Calu3 (cell line): ENCODE results near the gene FAM13A. TPM values are rescaled to one million over a fixed set of nuclear protein-coding genes. Genes with fewer than 3 reads are reported as not detected.

Source experiments
- BruUV-seq: library from RNA; stranded (reverse); fragments of 400-500 nt; replicated peaks from 2 replicates; lab custom pipeline; 2021; lab: Mats Ljungman, UMichigan
- CTCF ChIA-PET: fragments of 300-600 bp; sonication (Branson Sonifier 250); formaldehyde crosslinking; loops from one replicate; lab custom pipeline; 2022; ENCODE audit warnings: antibody characterized with exemption; lab: Charles Lee
- DNase-seq: peaks from one replicate; pipeline ENCODE4 v3.0.0; 2022
- H3K27ac Mint-ChIP-seq: one replicate; pipeline ENCODE4 v1.8.0; 2022; ENCODE audit warnings: mixed read lengths; ENCODE audit not compliant: unreplicated experiment
- H3K27me3 Mint-ChIP-seq: one replicate; pipeline ENCODE4 v1.8.0; 2022; ENCODE audit warnings: mixed read lengths; ENCODE audit not compliant: unreplicated experiment
- H3K36me3 Mint-ChIP-seq: one replicate; pipeline ENCODE4 v1.8.0; 2022; ENCODE audit warnings: mild to moderate bottlenecking, moderate library complexity, mixed read lengths; ENCODE audit not compliant: insufficient read depth, unreplicated experiment
- H3K4me1 Mint-ChIP-seq: one replicate; pipeline ENCODE4 v1.8.0; 2022; ENCODE audit warnings: mild to moderate bottlenecking, low read depth, mixed read lengths; ENCODE audit not compliant: unreplicated experiment
- H3K4me3 Mint-ChIP-seq: one replicate; pipeline ENCODE4 v1.8.0; 2022; ENCODE audit warnings: mild to moderate bottlenecking, low read depth, moderate library complexity, mixed read lengths; ENCODE audit not compliant: unreplicated experiment
- H3K9me3 Mint-ChIP-seq: one replicate; pipeline ENCODE4 v1.8.0; 2022; ENCODE audit warnings: low read depth, mixed read lengths; ENCODE audit not compliant: unreplicated experiment
- intact Hi-C: fragments of 100-400 bp; cut with micrococcal nuclease; formaldehyde crosslinking; loops from one replicate; pipeline ENCODE4 v1.10.0; 2022; ENCODE audit not compliant: unreplicated experiment
- total RNA-seq: library from RNA; stranded (reverse); gene quantifications from 2 replicates; pipeline ENCODE4 v1.2.3, GENCODE V29; 2022
- TF ChIP-seq, protein P1 (sequence below): fragments of 200-600 bp; IDR thresholded peaks from one replicate; pipeline ENCODE4 v1.8.0; 2022; ENCODE audit warnings: antibody characterized with exemption; ENCODE audit not compliant: unreplicated experiment

The FAM13A gene
- total RNA-seq, 1 experiment from 2014 or later: 13.5 TPM

DNA sequence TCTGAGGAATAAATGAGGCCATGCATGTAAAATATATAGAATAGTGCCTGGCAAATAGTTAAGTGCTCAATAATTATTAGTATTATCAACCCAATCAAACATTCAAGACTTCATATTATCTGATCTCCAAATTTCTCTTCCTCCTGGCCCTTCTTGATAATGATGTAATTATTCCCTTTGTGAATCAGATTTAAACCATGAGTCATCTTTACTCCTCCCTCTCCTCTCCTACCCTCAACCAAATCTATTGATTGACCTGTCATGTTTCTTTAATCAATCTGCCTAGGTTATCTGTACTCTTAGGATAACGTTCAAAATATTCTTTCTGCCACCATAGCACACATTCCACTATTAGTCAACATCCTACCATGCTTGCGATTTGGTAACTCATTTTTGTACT, 229.5 kb downstream of the FAM13A start:
- Mint-ChIP-seq H3K27me3 (no peaks in the 10 kb centered on the region), H3K4me3 (no peak overlapping the region)
- CTCF ChIA-PET: no interaction called here

GRCh38 chr4:88826771-88827170, 230.2 kb downstream of the FAM13A start:
- Mint-ChIP-seq H3K36me3 (peaks cover 15% of the 10 kb centered on the region), H3K4me1 (peaks cover 8% of the 10 kb centered on the region), H3K4me3 (no peak overlapping the region), H3K27ac (no peak overlapping the region), H3K9me3 (no peaks in the 10 kb centered on the region), H3K27me3 (no peaks in the 10 kb centered on the region)
- intact Hi-C loops: no loop called here
- no peak for DNase-seq
- TF ChIP-seq, protein P1, sequence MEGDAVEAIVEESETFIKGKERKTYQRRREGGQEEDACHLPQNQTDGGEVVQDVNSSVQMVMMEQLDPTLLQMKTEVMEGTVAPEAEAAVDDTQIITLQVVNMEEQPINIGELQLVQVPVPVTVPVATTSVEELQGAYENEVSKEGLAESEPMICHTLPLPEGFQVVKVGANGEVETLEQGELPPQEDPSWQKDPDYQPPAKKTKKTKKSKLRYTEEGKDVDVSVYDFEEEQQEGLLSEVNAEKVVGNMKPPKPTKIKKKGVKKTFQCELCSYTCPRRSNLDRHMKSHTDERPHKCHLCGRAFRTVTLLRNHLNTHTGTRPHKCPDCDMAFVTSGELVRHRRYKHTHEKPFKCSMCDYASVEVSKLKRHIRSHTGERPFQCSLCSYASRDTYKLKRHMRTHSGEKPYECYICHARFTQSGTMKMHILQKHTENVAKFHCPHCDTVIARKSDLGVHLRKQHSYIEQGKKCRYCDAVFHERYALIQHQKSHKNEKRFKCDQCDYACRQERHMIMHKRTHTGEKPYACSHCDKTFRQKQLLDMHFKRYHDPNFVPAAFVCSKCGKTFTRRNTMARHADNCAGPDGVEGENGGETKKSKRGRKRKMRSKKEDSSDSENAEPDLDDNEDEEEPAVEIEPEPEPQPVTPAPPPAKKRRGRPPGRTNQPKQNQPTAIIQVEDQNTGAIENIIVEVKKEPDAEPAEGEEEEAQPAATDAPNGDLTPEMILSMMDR: no peak
- no TSS peak for BruUV-seq
- CTCF ChIA-PET: no interaction called here

More for the DNA sequence above, 229.5 kb downstream of the FAM13A start:
- H3K4me1 Mint-ChIP-seq: peaks cover 2% of the 10 kb centered on the region
- H3K9me3 Mint-ChIP-seq: no peaks in the 10 kb centered on the region
- H3K27ac Mint-ChIP-seq: no peak overlapping the region
- H3K36me3 Mint-ChIP-seq: peaks cover 12% of the 10 kb centered on the region
- DNase-seq: no peak
- no TSS peak for BruUV-seq
- intact Hi-C loops: no loop called here
- TF ChIP-seq, protein P1: no peak

- no peak for DNase-seq
- peaks cover 8% of the 10 kb centered on the region for H3K4me1 Mint-ChIP-seq
- no peaks in the 10 kb centered on the region for H3K27me3 Mint-ChIP-seq
- BruUV-seq: no TSS peak
- peaks cover 15% of the 10 kb centered on the region for H3K36me3 Mint-ChIP-seq
- CTCF ChIA-PET: no interaction called here
- TF ChIP-seq, protein P1: no peak
- no peak overlapping the region for H3K4me3 Mint-ChIP-seq
- no peaks in the 10 kb centered on the region for H3K9me3 Mint-ChIP-seq
- intact Hi-C loops: no loop called here
- no peak overlapping the region for H3K27ac Mint-ChIP-seq
Observed at GRCh38 chr4:88825931-88826330, 231.1 kb downstream of the FAM13A start.

DNA sequence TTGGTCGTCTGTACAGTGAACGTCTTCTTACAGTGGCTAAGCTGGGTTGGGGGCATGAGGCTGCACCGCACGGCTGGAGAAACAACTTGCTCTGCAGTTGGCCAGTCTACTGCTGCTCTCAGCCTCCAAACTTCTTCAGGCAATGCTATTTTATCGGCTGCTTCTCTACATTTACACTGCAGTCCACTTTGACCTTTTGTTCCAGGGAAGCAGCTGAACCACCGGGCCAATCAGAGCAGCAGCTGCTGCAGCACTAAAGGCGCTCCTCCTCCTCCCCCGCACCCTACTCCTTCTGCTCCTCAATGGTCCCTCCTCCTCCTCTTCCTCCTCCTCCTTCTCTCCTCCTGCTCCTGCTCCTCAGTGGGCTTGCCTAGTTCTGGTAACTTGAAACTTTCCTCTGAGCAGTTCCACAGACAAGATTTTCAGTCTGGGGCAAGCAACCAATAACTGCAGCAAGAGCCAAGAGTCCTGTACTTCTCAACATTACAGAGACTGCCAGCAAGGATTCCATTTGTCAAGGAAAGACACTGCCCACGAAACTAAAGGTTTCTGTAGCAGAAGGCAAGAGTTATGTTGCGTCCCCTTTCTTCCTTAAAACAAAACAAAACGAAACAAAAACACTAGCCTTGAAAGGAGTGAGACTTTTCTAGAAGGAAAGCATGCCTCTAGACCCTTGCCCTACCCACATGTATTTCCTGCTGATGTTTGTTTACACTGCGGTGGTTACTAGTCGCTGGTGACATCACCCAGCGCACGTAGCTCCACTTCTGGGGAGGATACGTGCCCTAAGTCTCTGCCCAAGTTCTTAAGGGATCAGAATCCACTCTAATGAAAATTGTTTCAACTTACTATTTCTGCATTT, 233.7 kb downstream of the FAM13A start:
- no peaks in the 10 kb centered on the region for H3K9me3 Mint-ChIP-seq
- no peaks in the 10 kb centered on the region for H3K27me3 Mint-ChIP-seq
- CTCF ChIA-PET: interaction anchor here (0.5 kb wide), 1 partner anchor 227 kb away, joined by 5 read pairs; no protein-coding TSS in a partner anchor

More for the DNA sequence above, 233.7 kb downstream of the FAM13A start:
- H3K27ac Mint-ChIP-seq: peak overlapping the region; percentile 93
- peaks cover 8% of the 10 kb centered on the region for H3K4me1 Mint-ChIP-seq
- peak; percentile 67 for DNase-seq
- H3K4me3 Mint-ChIP-seq: peak overlapping the region; percentile 80
- BruUV-seq: no TSS peak
- peaks cover 15% of the 10 kb centered on the region for H3K36me3 Mint-ChIP-seq
- intact Hi-C loops: loop anchor here (5.0 kb wide), 2 partner anchors 289 to 296 kb away; partner anchors contain the start of gene TIGD2
- TF ChIP-seq, protein P1: no peak
